Right cardiac atrium (tissue), 5 donors: ENCODE results near the gene NCOA6. TPM values are rescaled to one million over a fixed set of nuclear protein-coding genes. Genes with fewer than 3 reads are reported as not detected.

ENCODE experiments used
- ATAC-seq, 2 donors: fragments of 200-7000 bp; cut with Tn5 transposase; one replicate each; pipeline versions ENCODE4 v1.8.0 to v1.9.1; 2020; ENCODE audit warnings: moderate library complexity in 2 of 2, mild to moderate bottlenecking in 1 of 2
- DNase-seq, 3 donors: peaks; one replicate each; pipeline ENCODE4 v3.0.0-alpha.2; 2020
- H3K27ac ChIP-seq: one replicate; pipeline ENCODE4 v1.5.1; 2013; ENCODE audit warnings: mild to moderate bottlenecking, low read length, control low read depth, moderate library complexity
- H3K27me3 ChIP-seq: one replicate; pipeline ENCODE4 v1.6.1; 2013; ENCODE audit not compliant: control insufficient read depth, insufficient read depth
- H3K4me1 ChIP-seq: one replicate; pipeline ENCODE4 v1.6.1; 2013; ENCODE audit warnings: low read length; ENCODE audit not compliant: control insufficient read depth, insufficient read depth
- H3K4me3 ChIP-seq: one replicate; pipeline ENCODE4 v1.5.1; 2013; ENCODE audit warnings: low read length, control low read depth
- H3K9me3 ChIP-seq: one replicate; pipeline ENCODE4 v1.6.1; 2013; ENCODE audit warnings: low read length; ENCODE audit not compliant: control insufficient read depth
- WGBS: extraction: QIAGEN DNeasy Blood & Tissue Kit; methylation state at CpG from one replicate; pipeline ENCODE4 v1.1.7; 2013; 5-methylcytosine and 5-hydroxymethylcytosine counted together
- intact Hi-C, 4 donors: fragments of 100-400 bp; cut with DNase I; formaldehyde crosslinking; loops; one replicate each; pipeline versions ENCODE4 v1.11.0 to v1.14.0; 2022 to 2023
- polyA plus RNA-seq: library from polyadenylated mRNA; stranded (reverse); fragments of 200-250 nt; gene quantifications from one replicate; pipeline ENCODE4 v1.2.3, GENCODE V29; 2013
- total RNA-seq, 4 donors: library from RNA; stranded (reverse); fragmentation: NEBNext Ultra II Directional; extraction: Animal tissue kit (Norgen Biotek cat#: 25700); gene quantifications; one replicate each; pipeline ENCODE4 v1.2.1, GENCODE V29; 2021
- donor health status: healthy with polysubstance abuse.
- donor health status: DM: no; HTN: yes; CAD: no.
- donor health status: DM: no; HTN: no; CAD: no.
- donor health status: DM: no; HTN: yes; CAD: no; lungs with severe emphysema.
- donor health status: DM: yes; HTN: yes; CAD: no.

NCOA6 gene
- total and polyA plus RNA-seq, 5 donors, result 17.8 to 26.5 (median 19.9) TPM

- H3K9me3 ChIP-seq, result no peaks in the 10 kb centered on the region
- H3K27ac ChIP-seq, result no peak overlapping the region
- intact Hi-C loops, result no loop called here
- WGBS, result 19% methylated on average over 3 of the region's 3 CpGs
- no peaks in the 10 kb centered on the region for H3K4me1 ChIP-seq
- no peak overlapping the region for H3K4me3 ChIP-seq
- no peak for DNase-seq
- ATAC-seq, result no peak
- no peaks in the 10 kb centered on the region for H3K27me3 ChIP-seq
These were observed 149.9 kb downstream of the NCOA6 start for GRCh38 chr20:34675561-34675960.

DNA sequence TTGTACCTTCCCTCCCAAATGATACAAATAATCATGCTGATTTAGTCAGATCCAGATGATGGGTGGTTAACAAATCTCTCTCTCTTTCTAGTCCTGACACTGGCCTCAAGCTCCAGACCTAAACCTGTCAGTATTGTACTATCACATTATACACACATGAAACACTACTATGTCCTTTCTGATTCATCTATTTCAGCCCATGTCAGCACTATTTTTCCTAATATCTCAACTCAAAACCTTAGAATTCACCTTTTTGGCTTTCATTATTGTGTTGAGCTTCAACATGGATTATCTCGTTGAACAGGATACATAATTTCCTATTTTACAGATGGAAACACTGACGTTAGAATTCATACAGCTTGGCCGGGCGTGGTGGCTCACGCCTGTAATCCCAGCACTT lies 152.0 kb downstream of the NCOA6 start:
- no peak for DNase-seq
- Histone ChIP-seq H3K27me3 (no peaks in the 10 kb centered on the region), H3K4me3 (no peak overlapping the region), H3K27ac (no peak overlapping the region), H3K4me1 (no peaks in the 10 kb centered on the region), H3K9me3 (no peaks in the 10 kb centered on the region)
- intact Hi-C loops, result no loop called here
- 90% methylated on average over 5 of the region's 5 CpGs for WGBS
- no peak for ATAC-seq

- no peak for ATAC-seq
- no peak overlapping the region for H3K4me3 ChIP-seq
- H3K9me3 ChIP-seq, result no peaks in the 10 kb centered on the region
- no peak for DNase-seq
- H3K4me1 ChIP-seq, result no peaks in the 10 kb centered on the region
- intact Hi-C loops, result no loop called here
- H3K27me3 ChIP-seq, result no peaks in the 10 kb centered on the region
- no peak overlapping the region for H3K27ac ChIP-seq
- 98% methylated on average over 1 of the region's 1 CpG for WGBS
These were observed 156.4 kb downstream of the NCOA6 start for GRCh38 chr20:34669094-34669493.

Other genes starting within 250 kb of the NCOA6 start
- 10 to 100 TPM; 11.6 to 14.4 (median 13.6) TPM for gene PIGU, start 148.6 kb downstream of the NCOA6 start, total RNA-seq
- gene PIGU, start 148.6 kb downstream of the NCOA6 start, polyA plus RNA-seq, result 18.9 TPM
- gene TP53INP2, start 121.3 kb downstream of the NCOA6 start, total RNA-seq, result 100 to 1,000 TPM in 2 of 4 donors, 10 to 100 TPM in 2; 72.7 to 133 (median 113) TPM
- gene TP53INP2, start 121.3 kb downstream of the NCOA6 start, polyA plus RNA-seq, result 72.0 TPM
- 10 to 100 TPM; 17.8 to 22.0 (median 18.6) TPM for gene GGT7, start 47.2 kb upstream of the NCOA6 start, total RNA-seq
- gene GGT7, start 47.2 kb upstream of the NCOA6 start, polyA plus RNA-seq, result 14.8 TPM
- 10 to 100 TPM; 61.8 to 79.8 (median 69.5) TPM for gene ACSS2, start 51.0 kb upstream of the NCOA6 start, total RNA-seq
- gene ACSS2, start 51.0 kb upstream of the NCOA6 start, polyA plus RNA-seq, result 74.6 TPM
- 10 to 100 TPM; 23.6 to 32.6 (median 26.3) TPM for gene GSS, start 130.2 kb upstream of the NCOA6 start, total RNA-seq
- gene GSS, start 130.2 kb upstream of the NCOA6 start, polyA plus RNA-seq, result 37.7 TPM
- 100 to 1,000 TPM in 2 of 4 donors, 10 to 100 TPM in 2; 43.3 to 134 (median 99.2) TPM for gene MYH7B, start 130.2 kb upstream of the NCOA6 start, total RNA-seq
- 125 TPM for gene MYH7B, start 130.2 kb upstream of the NCOA6 start, polyA plus RNA-seq